Right kidney (tissue), 1 donor: ENCODE data around the gene GTF3C1.

Source experiments
- DNase-seq: peaks from one replicate; pipeline ENCODE4 v3.0.0-alpha.2; 2016

GTF3C1 gene

GRCh38 chr16:27517664-27518063 is 32.0 kb downstream of the GTF3C1 start:
- no peak for DNase-seq

- no peak for DNase-seq
Measured at GRCh38 chr16:27516365-27516764, 33.3 kb downstream of the GTF3C1 start.

- DNase-seq, result no peak
Measured at GRCh38 chr16:27515874-27516353, 33.8 kb downstream of the GTF3C1 start.

- DNase-seq, result no peak
Measured at GRCh38 chr16:27514806-27515205, 34.9 kb downstream of the GTF3C1 start.

- DNase-seq, result peak; percentile 33
Measured at GRCh38 chr16:27511657-27512448, 37.9 kb downstream of the GTF3C1 start.

- no peak for DNase-seq
Measured at GRCh38 chr16:27508476-27508875, 41.2 kb downstream of the GTF3C1 start.

GRCh38 chr16:27506771-27507170 is 42.9 kb downstream of the GTF3C1 start:
- DNase-seq, result no peak

- DNase-seq, result no peak
Measured at GRCh38 chr16:27505297-27506236, 44.1 kb downstream of the GTF3C1 start.

GRCh38 chr16:27503662-27504061 is 46.1 kb downstream of the GTF3C1 start:
- DNase-seq, result no peak

- no peak for DNase-seq
Measured at GRCh38 chr16:27500801-27501200, 48.9 kb downstream of the GTF3C1 start.

- no peak for DNase-seq
Measured at GRCh38 chr16:27499659-27500055, 50.1 kb downstream of the GTF3C1 start.

GRCh38 chr16:27498916-27499658 is 50.6 kb downstream of the GTF3C1 start:
- DNase-seq, result no peak

GRCh38 chr16:27498031-27498825 is 51.5 kb downstream of the GTF3C1 start:
- no peak for DNase-seq

GRCh38 chr16:27495191-27495590 is 54.5 kb downstream of the GTF3C1 start:
- no peak for DNase-seq

- DNase-seq, result no peak
Measured at GRCh38 chr16:27492588-27492979, 57.1 kb downstream of the GTF3C1 start.

GRCh38 chr16:27491894-27492587 is 57.7 kb downstream of the GTF3C1 start:
- no peak for DNase-seq

GRCh38 chr16:27489906-27490305 is 59.8 kb downstream of the GTF3C1 start:
- no peak for DNase-seq

GRCh38 chr16:27489421-27489820 is 60.3 kb downstream of the GTF3C1 start:
- no peak for DNase-seq

- DNase-seq, result no peak
Measured at GRCh38 chr16:27486760-27487159, 63.0 kb downstream of the GTF3C1 start.

GRCh38 chr16:27486344-27486743 is 63.4 kb downstream of the GTF3C1 start:
- no peak for DNase-seq

GRCh38 chr16:27485811-27486210 is 63.9 kb downstream of the GTF3C1 start:
- no peak for DNase-seq
